Activated naive CD8-positive, alpha-beta T cell treated with anti-CD3 and anti-CD28 coated beads, Interleukin-2, amount 10 ng/mL, durations not matched to agents 7 days and 5 days (primary cell): ENCODE data around the gene ATP6V1G3. TPM values are rescaled to one million over a fixed set of nuclear protein-coding genes. Genes with fewer than 3 reads are reported as not detected.
"Not testable (repeated sequence)": the region's sequence is repeated elsewhere in the genome, so short reads cannot be mapped to it uniquely, and the experiment has no call there.

Experiments used
- ATAC-seq: fragments of 150-1000 bp; cut with Tn5 transposase; one replicate; pipeline ENCODE4 v1.10.0; 2021; ENCODE audit warnings: low read depth, moderate library complexity
- POLR2A ChIA-PET: fragments of 350-600 bp; sonication (Branson Sonifier 250); formaldehyde crosslinking; loops from one replicate; lab custom pipeline; 2021; ENCODE audit warnings: antibody characterized with exemption; lab: Charles Lee
- DNase-seq: peaks from one replicate; pipeline ENCODE4 v3.0.0; 2021
- H3K27ac Mint-ChIP-seq: one replicate; pipeline ENCODE4 v1.8.0; 2022; ENCODE audit warnings: mild to moderate bottlenecking, mixed read lengths
- H3K27me3 Mint-ChIP-seq: one replicate; pipeline ENCODE4 v1.8.0; 2022; ENCODE audit warnings: mild to moderate bottlenecking, moderate library complexity, mixed read lengths
- H3K36me3 Mint-ChIP-seq: one replicate; pipeline ENCODE4 v1.8.0; 2021; ENCODE audit warnings: mild to moderate bottlenecking, mixed read lengths
- H3K4me1 Mint-ChIP-seq: one replicate; pipeline ENCODE4 v1.8.0; 2021; ENCODE audit warnings: mixed read lengths
- H3K4me3 Mint-ChIP-seq: one replicate; pipeline ENCODE4 v1.8.0; 2022; ENCODE audit warnings: mild to moderate bottlenecking, moderate library complexity, mixed read lengths
- H3K9me3 Mint-ChIP-seq: one replicate; pipeline ENCODE4 v1.8.0; 2021; ENCODE audit warnings: mixed read lengths
- total RNA-seq, 2 experiments: library from RNA; stranded (reverse); gene quantifications; one replicate each; pipeline ENCODE4 v1.2.3, GENCODE V29; 2021

The ATP6V1G3 gene
- total RNA-seq, 2 experiments from 2014 or later = not detected

DNA sequence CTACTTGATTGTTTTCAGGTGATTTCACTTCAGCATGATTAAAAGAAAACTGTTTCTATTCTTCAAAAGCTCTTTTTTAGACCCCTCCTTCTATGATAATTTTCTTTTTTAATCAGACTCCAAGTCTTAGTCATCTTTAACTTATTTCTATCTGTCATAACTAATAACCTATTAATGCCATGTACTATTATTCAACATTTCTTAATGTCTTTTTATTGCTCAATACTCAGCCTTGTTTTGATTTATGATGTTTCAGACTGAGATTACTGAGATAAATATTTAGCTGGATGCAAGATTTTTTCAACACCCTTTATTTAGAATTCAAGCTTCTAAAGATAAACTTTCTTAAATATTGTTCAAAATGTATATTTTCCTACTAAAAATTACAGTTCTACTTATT is 53.6 kb downstream of the ATP6V1G3 start:
- POLR2A ChIA-PET = no interaction called here
- Mint-ChIP-seq H3K27ac (no peak overlapping the region), H3K27me3 (no peaks in the 10 kb centered on the region), H3K4me1 (no peaks in the 10 kb centered on the region), H3K36me3 (peaks cover 2% of the 10 kb centered on the region), H3K4me3 (no peak overlapping the region), H3K9me3 (no peaks in the 10 kb centered on the region)
- ATAC-seq (no peak), DNase-seq (no peak)

DNA sequence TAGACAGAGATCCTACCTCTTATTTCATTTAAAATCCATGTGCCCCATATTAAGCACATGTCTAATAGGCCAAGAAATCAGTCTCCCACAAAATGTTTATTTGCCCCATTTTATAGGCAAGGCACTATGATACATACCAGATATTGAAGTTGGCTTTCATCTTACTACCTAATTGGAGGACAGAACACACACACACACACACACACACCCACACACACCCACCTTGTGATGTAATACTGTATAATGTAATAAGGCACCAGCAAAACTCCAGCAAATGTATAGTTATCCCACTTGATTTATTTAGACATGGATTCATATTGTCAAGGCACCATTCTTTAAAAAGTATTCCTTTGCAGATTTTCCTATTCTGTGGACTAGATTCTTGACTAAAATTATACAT is 56.8 kb downstream of the ATP6V1G3 start:
- no peak for ATAC-seq
- peaks cover 5% of the 10 kb centered on the region for H3K36me3 Mint-ChIP-seq
- no peak overlapping the region for H3K4me3 Mint-ChIP-seq
- peaks cover 2% of the 10 kb centered on the region for H3K9me3 Mint-ChIP-seq
- no peak for DNase-seq
- POLR2A ChIA-PET = no interaction called here
- H3K27ac Mint-ChIP-seq = no peak overlapping the region
- H3K4me1 Mint-ChIP-seq = peaks cover 3% of the 10 kb centered on the region
- no peaks in the 10 kb centered on the region for H3K27me3 Mint-ChIP-seq

GRCh38 chr1:198483006-198483405 is 57.5 kb downstream of the ATP6V1G3 start:
- peaks cover 6% of the 10 kb centered on the region for H3K36me3 Mint-ChIP-seq
- H3K27me3 Mint-ChIP-seq = no peaks in the 10 kb centered on the region
- ATAC-seq (no peak), DNase-seq (no peak)
- H3K4me3 Mint-ChIP-seq = no peak overlapping the region
- peaks cover 2% of the 10 kb centered on the region for H3K9me3 Mint-ChIP-seq
- POLR2A ChIA-PET = no interaction called here
- no peak overlapping the region for H3K27ac Mint-ChIP-seq
- peaks cover 3% of the 10 kb centered on the region for H3K4me1 Mint-ChIP-seq

DNA sequence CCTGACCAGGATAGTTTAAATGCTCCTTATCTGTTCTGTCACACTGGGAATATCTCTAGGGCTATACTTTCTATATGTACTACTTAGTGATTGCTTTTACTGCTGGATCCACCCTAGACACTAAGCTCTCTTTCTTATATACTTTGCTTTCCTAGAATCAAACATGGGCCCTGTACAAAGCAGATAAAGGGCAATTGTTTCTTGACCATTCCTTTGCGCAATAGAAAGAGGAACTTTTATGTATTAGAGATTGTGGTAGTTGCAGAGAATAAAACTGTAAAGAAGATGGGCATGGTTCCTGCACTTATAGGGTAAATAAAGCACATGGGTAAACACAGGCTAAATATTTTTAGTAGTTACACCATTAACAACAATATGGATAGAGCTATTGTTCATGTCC is 58.8 kb downstream of the ATP6V1G3 start:
- no peak overlapping the region for H3K27ac Mint-ChIP-seq
- no peak for DNase-seq
- peaks cover 8% of the 10 kb centered on the region for H3K36me3 Mint-ChIP-seq
- H3K4me3 Mint-ChIP-seq = no peak overlapping the region
- peaks cover 2% of the 10 kb centered on the region for H3K9me3 Mint-ChIP-seq
- H3K27me3 Mint-ChIP-seq = no peaks in the 10 kb centered on the region
- POLR2A ChIA-PET = no interaction called here
- peaks cover 3% of the 10 kb centered on the region for H3K4me1 Mint-ChIP-seq
- no peak for ATAC-seq

- no peak for DNase-seq
- no peak overlapping the region for H3K27ac Mint-ChIP-seq
Observed at GRCh38 chr1:198480876-198481275, 59.6 kb downstream of the ATP6V1G3 start.

GRCh38 chr1:198477354-198477753 is 63.1 kb downstream of the ATP6V1G3 start:
- H3K27ac Mint-ChIP-seq, POLR2A ChIA-PET, H3K27me3 Mint-ChIP-seq, H3K4me3 Mint-ChIP-seq, H3K9me3 Mint-ChIP-seq, ATAC-seq, H3K4me1 Mint-ChIP-seq, DNase-seq: not testable (repeated sequence)
- H3K36me3 Mint-ChIP-seq = peaks cover 14% of the 10 kb centered on the region

More at GRCh38 chr1:198480876-198481275, 59.6 kb downstream of the ATP6V1G3 start:
- Mint-ChIP-seq H3K4me3 (no peak overlapping the region), H3K36me3 (peaks cover 8% of the 10 kb centered on the region), H3K4me1 (peaks cover 3% of the 10 kb centered on the region), H3K9me3 (peaks cover 2% of the 10 kb centered on the region), H3K27me3 (no peaks in the 10 kb centered on the region)
- POLR2A ChIA-PET = no interaction called here
- no peak for ATAC-seq

Other genes starting within 250 kb of the ATP6V1G3 start
- 100 to 1,000 TPM; 828 to 854 TPM for gene PTPRC, start 98.4 kb upstream of the ATP6V1G3 start, total RNA-seq